AG09309 (cell line): ENCODE data around the gene RAPGEF5.
A peak's percentile ranks its signal among the peaks of the same experiment; 100 is the strongest.

Source experiments
- DNase-seq: peaks from one replicate; pipeline ENCODE4 v3.0.0-alpha.2; 2010; ENCODE audit warnings: low read depth
- H3K4me3 ChIP-seq: 2 replicates; pipeline ENCODE4 v1.5.1; 2011; ENCODE audit warnings: mild to moderate bottlenecking, low read depth, low read length, moderate library complexity; ENCODE audit not compliant: control insufficient read depth
- CTCF ChIP-seq: IDR thresholded peaks from 2 replicates; pipeline ENCODE4 v1.5.1; 2011; ENCODE audit warnings: mild to moderate bottlenecking, low read depth, low read length, inconsistent platforms; ENCODE audit not compliant: insufficient read depth, control insufficient read depth; ENCODE audit errors: missing control alignments

Gene RAPGEF5

DNA sequence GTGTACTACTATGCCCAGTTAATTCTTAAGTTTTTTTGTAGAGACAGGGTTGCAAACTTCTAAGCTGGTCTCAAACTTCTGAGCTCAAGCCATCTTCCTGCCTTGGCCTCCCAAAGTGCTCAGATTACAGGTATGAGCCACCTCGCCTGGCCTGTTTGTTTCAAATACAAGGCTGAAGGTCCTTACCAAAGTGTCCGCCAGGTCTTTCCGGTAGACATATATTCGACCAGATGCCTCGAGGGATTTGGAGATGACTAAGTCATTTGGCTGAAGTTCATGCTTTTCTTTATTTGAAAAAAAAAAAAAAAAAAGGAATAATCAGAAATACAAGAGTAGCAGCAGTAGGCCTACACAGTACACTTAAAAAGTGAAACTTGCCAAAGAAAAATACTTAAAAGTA lies 206.7 kb downstream of the RAPGEF5 start:
- TF ChIP-seq CTCF = no peak
- DNase-seq = no peak
- no peak overlapping the region for H3K4me3 ChIP-seq

DNA sequence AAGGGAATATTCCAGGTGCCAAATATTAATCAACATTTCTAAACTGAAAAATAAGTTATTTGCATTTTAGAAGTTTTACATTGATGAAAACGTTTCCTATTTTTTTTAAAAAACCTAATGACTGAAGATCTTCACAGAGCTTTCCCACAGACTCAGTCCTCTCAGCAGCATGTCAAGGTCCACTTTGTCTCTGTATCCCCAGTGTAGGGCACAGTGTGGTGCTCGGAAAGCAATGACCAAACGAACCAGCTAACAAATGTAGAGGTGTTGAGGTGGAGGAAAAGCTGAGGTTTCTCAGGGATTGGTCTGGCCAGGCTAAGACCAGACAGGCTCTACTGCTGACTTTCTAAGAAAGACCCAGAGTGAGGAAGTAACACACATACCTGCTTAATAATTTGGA lies 209.1 kb downstream of the RAPGEF5 start:
- no peak overlapping the region for H3K4me3 ChIP-seq
- DNase-seq = no peak
- no peak for TF ChIP-seq CTCF

GRCh38 chr7:22146961-22147512 lies 209.9 kb downstream of the RAPGEF5 start:
- no peak for DNase-seq
- TF ChIP-seq CTCF = no peak
- H3K4me3 ChIP-seq = peak overlapping the region; percentile 10

- no peak for DNase-seq
- no peak for TF ChIP-seq CTCF
- H3K4me3 ChIP-seq = no peak overlapping the region
Measured at GRCh38 chr7:22144950-22145349, 212.0 kb downstream of the RAPGEF5 start.

DNA sequence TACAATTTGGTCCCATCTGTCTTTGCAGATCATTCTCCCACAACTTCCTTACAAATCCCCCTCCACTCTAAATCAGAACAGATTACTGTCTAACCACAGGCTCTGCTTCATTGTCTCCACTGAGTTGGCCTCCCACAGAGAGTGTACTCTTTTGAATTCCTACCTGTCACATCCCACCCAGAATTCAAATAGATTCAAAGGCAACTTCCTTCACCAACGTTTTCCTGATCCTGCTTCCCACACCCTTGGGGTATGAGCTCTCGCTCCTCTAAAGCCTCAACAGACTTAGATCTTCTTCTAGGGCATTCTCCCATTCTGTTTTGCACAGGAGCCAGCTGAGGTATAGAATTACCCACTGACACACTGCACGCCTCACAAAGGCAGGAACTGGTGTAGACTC lies 213.5 kb downstream of the RAPGEF5 start:
- TF ChIP-seq CTCF = no peak
- no peak for DNase-seq
- no peak overlapping the region for H3K4me3 ChIP-seq

GRCh38 chr7:22142572-22142971 lies 214.4 kb downstream of the RAPGEF5 start:
- DNase-seq = no peak
- no peak for TF ChIP-seq CTCF
- H3K4me3 ChIP-seq = no peak overlapping the region

- no peak for DNase-seq
- TF ChIP-seq CTCF = no peak
- no peak overlapping the region for H3K4me3 ChIP-seq
Measured at GRCh38 chr7:22141355-22141754, 215.6 kb downstream of the RAPGEF5 start.
